Measurements from ENCODE around the gene TBX18. TPM values are rescaled to one million over a fixed set of nuclear protein-coding genes. Genes with fewer than 3 reads are reported as not detected.

The TBX18 gene
- total RNA-seq, 1 donor from 2014 or later, result 81.0 TPM

- no peak for TF ChIP-seq CTCF (IDR thresholded peaks at IDR 0.05)
- intact Hi-C loops (cut with DNase I), result loop anchor here (5.0 kb wide), 3 partner anchors 35 to 260 kb away; partner anchors contain the start of gene TBX18
- no peak for DNase-seq (ENCODE audit: low spot score in 2 of 2)
- H3K27ac ChIP-seq, result peak overlapping the region; percentile 84 to 86
- no peaks in the 10 kb centered on the region for H3K36me3 ChIP-seq
- H3K9me3 ChIP-seq, result no peaks in the 10 kb centered on the region
- peak overlapping the region in 1 of 2 donors; percentile 30 for H3K4me3 ChIP-seq
- H3K27me3 ChIP-seq, result no peaks in the 10 kb centered on the region
- H3K4me1 ChIP-seq, result peaks cover 0 to 29% of the 10 kb centered on the region in 2 donors
Observed at GRCh38 chr6:84687431-84687830, 77.0 kb downstream of the TBX18 start.

- no peaks in the 10 kb centered on the region for H3K36me3 ChIP-seq
- H3K27me3 ChIP-seq, result no peaks in the 10 kb centered on the region
- peak overlapping the region; percentile 84 to 86 for H3K27ac ChIP-seq
- H3K4me3 ChIP-seq, result no peak overlapping the region
- DNase-seq (ENCODE audit: low spot score in 2 of 2), result no peak
- peak; percentile 27 to 47 (median 46) for TF ChIP-seq CTCF (IDR thresholded peaks at IDR 0.05)
- intact Hi-C loops (cut with DNase I), result loop anchor here (5.0 kb wide), 3 partner anchors 34 to 259 kb away; partner anchors contain the start of gene TBX18
- no peaks in the 10 kb centered on the region for H3K9me3 ChIP-seq
- H3K4me1 ChIP-seq, result peaks cover 0 to 29% of the 10 kb centered on the region in 2 donors
Observed at GRCh38 chr6:84685983-84686584, 78.3 kb downstream of the TBX18 start.

GRCh38 chr6:84681693-84682326 lies 82.6 kb downstream of the TBX18 start:
- Histone ChIP-seq H3K27me3 (no peaks in the 10 kb centered on the region), H3K9me3 (no peaks in the 10 kb centered on the region), H3K4me3 (no peak overlapping the region), H3K4me1 (peaks cover 0 to 9% of the 10 kb centered on the region in 2 donors), H3K27ac (no peak overlapping the region), H3K36me3 (no peaks in the 10 kb centered on the region)
- no peak for TF ChIP-seq CTCF (IDR thresholded peaks at IDR 0.05)
- no peak for DNase-seq (ENCODE audit: low spot score in 2 of 2)
- intact Hi-C loops (cut with DNase I), result no loop called here

GRCh38 chr6:84675651-84676050 lies 88.7 kb downstream of the TBX18 start:
- H3K9me3 ChIP-seq, result no peaks in the 10 kb centered on the region
- intact Hi-C loops (cut with DNase I), result no loop called here
- no peaks in the 10 kb centered on the region for H3K27me3 ChIP-seq
- H3K27ac ChIP-seq, result no peak overlapping the region
- H3K4me3 ChIP-seq, result no peak overlapping the region
- DNase-seq (ENCODE audit: low spot score in 2 of 2), result no peak
- no peak for TF ChIP-seq CTCF (IDR thresholded peaks at IDR 0.05)
- no peaks in the 10 kb centered on the region for H3K4me1 ChIP-seq
- no peaks in the 10 kb centered on the region for H3K36me3 ChIP-seq

GRCh38 chr6:84674395-84674794 lies 90.0 kb downstream of the TBX18 start:
- no peaks in the 10 kb centered on the region for H3K9me3 ChIP-seq
- intact Hi-C loops (cut with DNase I), result no loop called here
- no peaks in the 10 kb centered on the region for H3K36me3 ChIP-seq
- no peak overlapping the region for H3K4me3 ChIP-seq
- no peak for DNase-seq (ENCODE audit: low spot score in 2 of 2)
- no peaks in the 10 kb centered on the region for H3K27me3 ChIP-seq
- H3K27ac ChIP-seq, result no peak overlapping the region
- no peaks in the 10 kb centered on the region for H3K4me1 ChIP-seq
- no peak for TF ChIP-seq CTCF (IDR thresholded peaks at IDR 0.05)

Measured in ascending aorta (tissue), 2 donors.